Endodermal cell (in vitro differentiated cells): ENCODE data around the gene MORC1. TPM values are rescaled to one million over a fixed set of nuclear protein-coding genes. Genes with fewer than 3 reads are reported as not detected.

ENCODE experiments used
- DNase-seq: peaks from one replicate; pipeline ENCODE4 v3.0.0-alpha.2; 2017
- H3K27ac ChIP-seq: 2 replicates; pipeline ENCODE4 v1.5.1; 2013; ENCODE audit warnings: mild to moderate bottlenecking, low read depth, low read length, moderate library complexity
- H3K27me3 ChIP-seq: 2 replicates; pipeline ENCODE4 v1.6.1; 2013; ENCODE audit warnings: mild to moderate bottlenecking, low read length, moderate library complexity; ENCODE audit not compliant: insufficient read depth, control insufficient read depth, poor library complexity, severe bottlenecking
- H3K36me3 ChIP-seq: 2 replicates; pipeline ENCODE4 v1.7.0; 2013; ENCODE audit warnings: mild to moderate bottlenecking, low read length, moderate library complexity; ENCODE audit not compliant: control insufficient read depth, insufficient read depth
- H3K4me1 ChIP-seq: one replicate; pipeline ENCODE4 v1.7.0; 2013; ENCODE audit warnings: low read length; ENCODE audit not compliant: control insufficient read depth, insufficient read depth
- H3K4me3 ChIP-seq: 2 replicates; pipeline ENCODE4 v1.5.1; 2013; ENCODE audit warnings: mild to moderate bottlenecking, low read length, moderate library complexity
- H3K9ac ChIP-seq: 2 replicates; pipeline ENCODE4 v1.6.1; 2013; ENCODE audit warnings: mild to moderate bottlenecking, low read length, moderate library complexity; ENCODE audit not compliant: poor library complexity, severe bottlenecking; ENCODE audit errors: extremely low read depth
- H3K9me3 ChIP-seq: 2 replicates; pipeline ENCODE4 v1.6.1; 2013; ENCODE audit warnings: mild to moderate bottlenecking, low read length, moderate library complexity; ENCODE audit not compliant: control insufficient read depth
- H3K27ac Mint-ChIP-seq: 2 replicates; pipeline ENCODE4 v1.8.0; 2020; ENCODE audit warnings: mixed read lengths
- H3K27me3 Mint-ChIP-seq: 2 replicates; pipeline ENCODE4 v1.8.0; 2021; ENCODE audit warnings: mild to moderate bottlenecking, mixed read lengths; ENCODE audit not compliant: insufficient read depth
- H3K36me3 Mint-ChIP-seq: 2 replicates; pipeline ENCODE4 v1.8.0; 2020; ENCODE audit warnings: low read depth, mixed read lengths
- H3K4me1 Mint-ChIP-seq: 2 replicates; pipeline ENCODE4 v1.8.0; 2020; ENCODE audit warnings: mixed read lengths
- H3K4me3 Mint-ChIP-seq: 2 replicates; pipeline ENCODE4 v1.8.0; 2020; ENCODE audit warnings: mild to moderate bottlenecking, moderate library complexity, mixed read lengths
- H3K9me3 Mint-ChIP-seq: 2 replicates; pipeline ENCODE4 v1.8.0; 2020; ENCODE audit warnings: mild to moderate bottlenecking, mixed read lengths
- WGBS, 2 experiments: methylation state at CpG; one replicate each; pipeline versions ENCODE4 v1.1.5 to v1.1.7; 2013; ENCODE audit warnings: missing lambda C conversion rate in 2 of 2, mixed read lengths in 1 of 2; ENCODE audit not compliant: insufficient coverage in 1 of 2, insufficient read length in 1 of 2; 5-methylcytosine and 5-hydroxymethylcytosine counted together
- total RNA-seq, 2 donors: library from RNA; stranded (reverse); fragmentation: NEBNext Ultra II Directional in 1 of 2; extraction: Animal tissue kit (Norgen Biotek cat#: 25700) in 1 of 2; gene quantifications; 2 replicates in 1 of 2; 3 replicates in 1 of 2; pipeline ENCODE4 v1.2.1, GENCODE V29; 2021
- TF ChIP-seq, protein P1 (sequence below): fragments of 200-600 bp; sonication (generic); conservative IDR thresholded peaks from 2 replicates; pipeline ENCODE4 v1.5.0; 2021; ENCODE audit warnings: antibody characterized with exemption, mild to moderate bottlenecking

The MORC1 gene
- total RNA-seq, 2 donors from 2014 or later: not detected

DNA sequence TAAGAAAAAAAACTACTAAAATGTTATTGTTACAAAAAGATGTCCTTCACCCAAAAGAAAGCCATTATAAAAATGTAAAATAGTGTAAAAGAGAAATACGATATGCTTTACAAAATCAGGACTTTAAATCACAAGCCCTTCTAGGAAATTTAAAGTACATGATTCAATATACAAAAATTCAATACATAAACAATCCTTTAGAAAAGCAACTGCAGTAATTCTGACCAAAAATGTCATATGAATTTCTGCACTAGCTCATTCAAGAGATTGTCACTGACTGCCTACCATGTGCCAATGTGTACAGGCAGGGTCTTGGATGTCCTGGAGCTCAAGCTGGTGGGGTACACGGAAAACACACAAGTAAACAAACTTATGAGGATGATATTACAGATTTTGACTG, 2.5 kb downstream of the MORC1 start:
- H3K4me3 ChIP-seq: no peak overlapping the region
- H3K27ac ChIP-seq: no peak overlapping the region
- 90 to 100% methylated on average over 1 to 2 of the region's 2 CpGs for WGBS, 2 experiments
- no peaks in the 10 kb centered on the region for H3K4me1 ChIP-seq
- Mint-ChIP-seq H3K36me3 (no peaks in the 10 kb centered on the region), H3K27ac (no peak overlapping the region), H3K27me3 (no peaks in the 10 kb centered on the region), H3K4me1 (peaks cover 3% of the 10 kb centered on the region), H3K9me3 (no peaks in the 10 kb centered on the region), H3K4me3 (no peak overlapping the region)
- TF ChIP-seq, protein P1, sequence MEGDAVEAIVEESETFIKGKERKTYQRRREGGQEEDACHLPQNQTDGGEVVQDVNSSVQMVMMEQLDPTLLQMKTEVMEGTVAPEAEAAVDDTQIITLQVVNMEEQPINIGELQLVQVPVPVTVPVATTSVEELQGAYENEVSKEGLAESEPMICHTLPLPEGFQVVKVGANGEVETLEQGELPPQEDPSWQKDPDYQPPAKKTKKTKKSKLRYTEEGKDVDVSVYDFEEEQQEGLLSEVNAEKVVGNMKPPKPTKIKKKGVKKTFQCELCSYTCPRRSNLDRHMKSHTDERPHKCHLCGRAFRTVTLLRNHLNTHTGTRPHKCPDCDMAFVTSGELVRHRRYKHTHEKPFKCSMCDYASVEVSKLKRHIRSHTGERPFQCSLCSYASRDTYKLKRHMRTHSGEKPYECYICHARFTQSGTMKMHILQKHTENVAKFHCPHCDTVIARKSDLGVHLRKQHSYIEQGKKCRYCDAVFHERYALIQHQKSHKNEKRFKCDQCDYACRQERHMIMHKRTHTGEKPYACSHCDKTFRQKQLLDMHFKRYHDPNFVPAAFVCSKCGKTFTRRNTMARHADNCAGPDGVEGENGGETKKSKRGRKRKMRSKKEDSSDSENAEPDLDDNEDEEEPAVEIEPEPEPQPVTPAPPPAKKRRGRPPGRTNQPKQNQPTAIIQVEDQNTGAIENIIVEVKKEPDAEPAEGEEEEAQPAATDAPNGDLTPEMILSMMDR: no peak
- no peak overlapping the region for H3K9ac ChIP-seq
- H3K36me3 ChIP-seq: no peaks in the 10 kb centered on the region
- no peaks in the 10 kb centered on the region for H3K27me3 ChIP-seq
- no peaks in the 10 kb centered on the region for H3K9me3 ChIP-seq
- no peak for DNase-seq

DNA sequence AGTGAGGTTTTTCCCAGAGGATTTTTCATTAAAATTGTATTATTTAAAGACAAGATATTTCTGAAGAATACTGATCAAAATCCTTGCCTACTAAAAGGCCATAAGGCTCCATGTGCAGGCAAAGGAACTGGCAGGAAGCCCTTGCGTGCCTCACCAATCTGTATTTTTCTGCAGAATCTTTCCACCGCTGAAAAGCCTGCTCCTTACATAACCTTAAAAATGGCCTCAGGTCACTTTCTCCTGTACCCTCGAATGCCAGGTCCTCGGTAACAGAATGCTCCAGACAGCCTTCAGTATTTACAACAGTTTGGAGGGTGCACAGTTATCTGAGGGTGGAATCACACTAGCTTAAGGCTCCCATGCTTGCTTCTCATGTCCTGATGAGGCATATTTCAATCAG, 3.2 kb downstream of the MORC1 start:
- H3K27me3 Mint-ChIP-seq: no peaks in the 10 kb centered on the region
- no peak overlapping the region for H3K4me3 ChIP-seq
- H3K36me3 Mint-ChIP-seq: no peaks in the 10 kb centered on the region
- H3K27ac Mint-ChIP-seq: no peak overlapping the region
- no peaks in the 10 kb centered on the region for H3K36me3 ChIP-seq
- H3K4me1 Mint-ChIP-seq: peaks cover 3% of the 10 kb centered on the region
- H3K27me3 ChIP-seq: no peaks in the 10 kb centered on the region
- H3K9me3 Mint-ChIP-seq: no peaks in the 10 kb centered on the region
- no peak overlapping the region for H3K4me3 Mint-ChIP-seq
- no peaks in the 10 kb centered on the region for H3K4me1 ChIP-seq
- H3K9me3 ChIP-seq: no peaks in the 10 kb centered on the region
- no peak overlapping the region for H3K9ac ChIP-seq
- no peak for DNase-seq
- 95 to 100% methylated on average over 4 of the region's 4 CpGs for WGBS, 2 experiments
- TF ChIP-seq, protein P1: no peak
- no peak overlapping the region for H3K27ac ChIP-seq

DNA sequence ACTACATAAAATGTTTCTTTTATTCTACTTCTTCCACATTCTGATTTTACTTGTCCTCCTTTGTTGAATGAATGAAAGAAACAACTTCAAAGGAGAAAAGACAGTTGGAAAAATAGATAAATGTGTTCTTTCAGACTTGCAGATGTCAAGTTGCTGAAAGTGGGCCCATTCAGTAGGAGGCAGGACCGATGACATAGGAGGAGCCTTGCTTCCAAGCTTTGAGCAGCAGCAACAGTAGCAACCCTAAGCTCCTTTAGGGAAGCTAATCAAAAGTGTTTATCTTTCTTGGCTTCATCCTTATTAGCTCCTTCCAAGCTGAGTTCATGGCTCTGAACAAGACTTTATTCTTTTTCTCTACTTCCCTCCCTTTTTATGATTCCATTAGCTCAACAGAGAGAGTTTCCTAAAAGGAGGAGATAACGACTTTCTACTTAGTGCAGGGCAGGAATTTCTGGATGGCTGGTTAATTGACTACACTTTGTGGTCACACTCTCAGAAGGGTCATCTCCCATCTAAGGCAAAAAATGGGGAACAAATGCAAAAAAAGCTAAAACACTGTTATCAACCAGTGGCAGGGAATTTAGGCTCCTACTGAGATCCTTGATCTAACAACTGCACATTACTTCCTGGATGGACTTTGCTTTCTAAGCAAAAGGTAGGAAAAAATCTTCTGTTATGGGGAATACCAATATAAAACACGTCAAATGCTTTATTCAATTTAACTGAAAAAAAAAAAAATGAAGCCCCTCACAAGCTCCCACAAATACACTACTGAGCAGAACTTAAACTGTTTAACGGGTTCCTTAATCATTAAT, 4.8 kb downstream of the MORC1 start:
- Histone ChIP-seq H3K9me3 (no peaks in the 10 kb centered on the region), H3K36me3 (no peaks in the 10 kb centered on the region), H3K9ac (no peak overlapping the region), H3K27ac (no peak overlapping the region), H3K27me3 (no peaks in the 10 kb centered on the region), H3K4me1 (no peaks in the 10 kb centered on the region), H3K4me3 (no peak overlapping the region)
- H3K9me3 Mint-ChIP-seq: no peaks in the 10 kb centered on the region
- H3K4me1 Mint-ChIP-seq: peaks cover 3% of the 10 kb centered on the region
- H3K4me3 Mint-ChIP-seq: no peak overlapping the region
- TF ChIP-seq, protein P1: no peak
- no peak for DNase-seq
- no peaks in the 10 kb centered on the region for H3K27me3 Mint-ChIP-seq
- H3K27ac Mint-ChIP-seq: no peak overlapping the region
- H3K36me3 Mint-ChIP-seq: no peaks in the 10 kb centered on the region
- 83 to 94% methylated on average over 1 to 4 of the region's 4 CpGs for WGBS, 2 experiments
